Breast epithelium (tissue), 3 donors: ENCODE measurements around the gene PPP2R3B.

Experiments used
- CTCF ChIP-seq, 3 donors: fragments of 450-650 bp; IDR thresholded peaks; one replicate each; pipeline ENCODE4 v1.5.1; 2016 to 2017; ENCODE audit warnings: antibody characterized with exemption in 3 of 3, mild to moderate bottlenecking in 3 of 3, moderate library complexity in 3 of 3
- POLR2A ChIP-seq: fragments of 450-650 bp; IDR thresholded peaks from one replicate; pipeline ENCODE4 v1.6.1; 2016; ENCODE audit warnings: antibody characterized with exemption, mild to moderate bottlenecking, moderate library complexity

DNA sequence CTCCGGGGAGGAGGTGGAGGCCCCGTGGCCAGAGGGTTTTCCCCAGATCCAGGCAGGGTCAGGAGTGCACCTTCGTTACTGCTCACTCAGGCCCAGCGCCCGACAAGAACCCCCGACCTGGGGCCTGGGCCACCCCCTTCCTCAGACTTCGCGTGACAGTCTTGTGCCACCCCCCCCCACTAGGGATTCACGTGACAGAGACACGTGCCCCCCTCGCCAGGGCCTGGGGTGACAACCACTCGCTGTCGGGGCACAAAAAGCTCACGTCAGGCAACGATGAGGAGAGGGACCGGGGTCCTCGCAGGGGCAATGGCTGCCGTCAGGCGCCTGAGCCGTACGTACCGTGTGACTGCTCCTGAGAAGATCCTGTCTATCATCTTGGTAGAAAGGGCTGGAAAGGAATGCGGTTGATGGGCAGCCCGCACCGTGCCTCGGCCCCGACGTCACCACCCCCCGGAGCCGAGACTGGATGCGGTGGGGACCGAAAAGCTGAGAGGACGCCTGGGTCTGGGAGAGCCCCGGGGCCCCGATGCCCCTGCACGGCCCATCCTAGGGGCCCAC, 45.1 kb downstream of the PPP2R3B start:
- TF ChIP-seq POLR2A (no peak), CTCF (IDR thresholded peaks at IDR 0.05) (no peak)
